Amniotic stem cell (primary cell): ENCODE results near the gene PPP1CA.
"Not testable (repeated sequence)": the region's sequence is repeated elsewhere in the genome, so short reads cannot be mapped to it uniquely, and the experiment has no call there.

Experiments
- DNase-seq: peaks from one replicate; lab custom pipeline; 2025; lab: John Stamatoyannopoulos, UW

The PPP1CA gene

DNA sequence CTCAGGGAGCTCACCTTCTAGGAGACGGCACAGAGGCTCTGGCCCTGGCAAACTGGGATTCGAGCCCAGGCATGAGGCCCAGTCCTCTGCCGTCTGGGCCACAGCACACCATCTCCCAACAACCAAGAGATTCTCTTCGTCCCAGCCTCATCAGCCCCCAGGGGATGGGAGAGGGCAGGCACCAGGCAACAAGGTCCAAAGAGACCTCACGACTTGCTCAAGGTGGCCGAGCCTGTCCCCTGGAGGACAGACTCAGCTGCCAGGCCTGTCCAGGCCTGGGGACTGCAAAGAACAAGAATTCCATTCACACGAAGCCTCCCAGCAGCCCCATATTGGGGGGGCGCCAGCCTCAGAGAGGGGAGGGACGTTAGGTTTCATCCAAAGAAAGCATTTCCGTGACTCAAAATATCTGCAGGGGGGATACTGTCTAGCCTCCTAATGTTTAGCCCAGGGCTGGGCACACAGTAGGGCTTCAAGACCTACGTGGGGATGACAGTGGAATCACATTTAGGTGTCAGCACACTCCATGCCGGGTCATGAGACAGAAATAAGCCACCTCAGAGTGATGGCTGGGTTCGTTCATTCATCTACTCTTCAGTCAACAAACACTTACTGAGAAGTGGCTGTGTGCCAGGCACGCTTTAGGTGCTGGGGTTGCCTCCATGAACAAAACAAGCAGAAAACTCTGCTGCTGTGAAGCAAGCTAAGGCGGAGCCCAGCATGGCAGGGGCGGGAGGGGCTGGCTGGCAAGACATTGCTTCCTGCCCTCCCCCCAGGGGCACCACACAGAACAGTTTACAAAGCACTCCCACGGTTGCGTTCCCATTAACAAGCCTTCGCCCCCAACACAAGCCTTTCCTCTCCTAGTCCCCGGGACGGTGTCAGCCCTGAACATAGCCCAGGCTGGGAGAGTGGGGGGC lies 15.0 kb upstream of the PPP1CA start:
- no peak for DNase-seq

DNA sequence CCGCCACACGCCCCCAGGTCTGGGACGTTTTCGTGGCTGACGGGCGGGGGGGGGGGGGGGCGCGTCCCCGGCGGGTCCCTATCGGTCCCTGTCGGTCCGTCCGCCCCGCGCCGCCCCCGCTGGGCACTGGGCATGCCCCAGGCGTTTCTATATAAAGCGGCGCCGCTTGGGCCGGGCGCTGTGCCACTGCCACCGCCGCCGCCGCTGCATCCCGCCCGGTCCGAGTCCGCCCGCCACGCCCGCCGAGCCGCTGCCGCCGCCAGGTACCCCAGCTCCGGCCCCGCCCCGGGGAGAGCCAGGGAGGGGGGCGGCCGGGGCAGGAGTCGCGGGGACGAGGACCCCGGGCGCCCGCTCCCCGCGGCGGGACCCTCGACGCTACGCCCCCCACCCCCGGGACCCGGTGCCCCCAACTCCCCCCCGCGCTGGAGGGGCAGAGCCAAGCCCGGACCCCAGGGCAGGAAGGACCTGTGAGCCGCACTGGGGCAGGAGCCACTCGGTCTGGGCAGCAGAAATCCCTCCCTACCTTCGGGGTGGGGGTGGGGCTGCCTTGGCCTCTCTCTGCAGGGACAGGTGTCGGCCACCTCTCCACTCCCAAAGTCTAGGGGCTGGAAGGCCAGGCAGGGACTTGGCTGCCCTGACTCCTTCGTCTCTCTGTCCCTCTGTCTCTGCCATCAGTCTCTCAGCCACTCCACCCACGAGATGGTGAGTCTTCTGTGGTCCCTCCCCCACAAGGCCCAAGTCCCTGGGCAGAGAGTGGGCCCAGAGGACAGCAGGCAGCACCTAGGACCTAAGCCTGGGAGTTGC lies 14.0 kb upstream of the PPP1CA start, which contains the start of gene CARNS1:
Gene CARNS1 (plus strand): TSS at position 178 of the 804 bp plus-strand sequence. CDS start 522 bp downstream, at position 700.
- DNase-seq = no peak

GRCh38 chr11:67413266-67413849 lies 11.7 kb upstream of the PPP1CA start:
- no peak for DNase-seq

DNA sequence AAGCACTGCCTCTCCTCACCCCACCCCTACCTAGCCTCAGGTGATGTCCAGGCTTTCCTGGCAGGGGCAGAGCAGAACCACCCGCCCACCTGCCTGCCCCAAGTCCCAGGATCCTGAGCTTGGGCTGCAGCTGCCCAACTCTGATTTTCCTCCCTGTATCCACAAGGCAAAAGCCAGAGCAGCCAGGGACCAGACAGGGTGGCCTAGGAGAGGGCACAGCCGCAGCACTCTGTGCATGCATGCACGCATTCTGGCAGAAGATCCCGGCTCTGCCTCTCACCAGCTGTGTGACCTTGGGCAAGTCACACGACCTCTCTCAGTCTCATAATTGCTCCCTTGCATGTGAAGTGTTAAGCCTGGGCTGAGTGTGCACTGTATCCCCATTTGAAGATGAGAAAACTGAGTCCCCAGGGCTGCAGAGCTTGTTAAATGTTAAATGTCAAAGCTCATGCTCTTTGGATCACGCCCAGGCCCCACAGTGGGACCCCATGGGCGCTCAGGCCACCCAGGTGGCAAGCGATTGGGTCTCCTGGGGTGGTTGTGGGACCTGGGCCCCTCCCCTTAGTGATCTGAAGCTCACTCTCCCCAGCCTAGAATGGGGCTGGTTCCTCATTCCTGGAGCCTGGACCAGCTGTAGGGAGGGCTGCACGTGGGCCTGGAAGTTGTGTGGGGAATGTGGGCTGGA lies 11.0 kb upstream of the PPP1CA start:
- DNase-seq = no peak

DNA sequence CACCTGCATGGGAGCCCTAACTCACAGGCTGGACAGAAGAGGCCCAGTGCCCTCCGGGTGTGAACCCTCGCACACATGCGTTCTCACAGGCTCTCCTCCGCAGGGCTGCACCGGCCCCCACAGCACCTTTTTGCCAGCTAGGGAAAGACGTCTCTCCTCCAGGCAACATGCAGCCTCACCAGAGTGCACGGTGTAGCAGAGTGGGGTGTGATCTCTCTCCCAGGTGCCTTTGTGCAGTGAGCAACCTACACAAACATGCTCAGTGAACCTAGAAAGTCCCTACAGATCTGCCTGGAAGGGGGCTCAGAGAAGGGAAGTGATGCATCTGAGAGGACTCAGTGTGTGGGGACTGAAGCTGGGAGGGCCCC lies 10.1 kb upstream of the PPP1CA start:
- DNase-seq = no peak

- DNase-seq = no peak
Observed at GRCh38 chr11:67410984-67411784, 9.5 kb upstream of the PPP1CA start.

GRCh38 chr11:67410369-67410831 lies 8.7 kb upstream of the PPP1CA start:
- DNase-seq = no peak

GRCh38 chr11:67409781-67410368 lies 8.2 kb upstream of the PPP1CA start:
- DNase-seq = no peak

DNA sequence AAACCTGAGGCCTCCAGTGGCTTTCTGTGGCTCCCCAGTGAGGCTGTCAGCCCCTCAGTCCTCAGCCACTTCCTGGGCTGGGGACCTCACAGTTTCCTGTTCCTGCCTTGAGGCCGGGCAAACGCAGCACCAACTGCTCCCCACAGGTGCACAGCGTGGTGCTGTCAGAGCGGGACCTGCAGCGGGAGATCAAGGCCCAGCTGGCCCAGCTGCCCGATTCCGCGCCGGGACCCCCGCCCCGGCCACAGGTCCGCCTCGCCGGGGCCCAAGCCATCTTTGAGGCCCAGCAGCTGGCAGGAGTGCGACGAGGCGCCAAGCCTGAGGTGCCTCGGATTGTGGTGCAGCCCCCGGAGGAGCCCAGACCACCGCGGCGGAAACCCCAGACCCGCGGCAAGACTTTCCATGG lies 7.6 kb upstream of the PPP1CA start:
- DNase-seq = no peak

DNA sequence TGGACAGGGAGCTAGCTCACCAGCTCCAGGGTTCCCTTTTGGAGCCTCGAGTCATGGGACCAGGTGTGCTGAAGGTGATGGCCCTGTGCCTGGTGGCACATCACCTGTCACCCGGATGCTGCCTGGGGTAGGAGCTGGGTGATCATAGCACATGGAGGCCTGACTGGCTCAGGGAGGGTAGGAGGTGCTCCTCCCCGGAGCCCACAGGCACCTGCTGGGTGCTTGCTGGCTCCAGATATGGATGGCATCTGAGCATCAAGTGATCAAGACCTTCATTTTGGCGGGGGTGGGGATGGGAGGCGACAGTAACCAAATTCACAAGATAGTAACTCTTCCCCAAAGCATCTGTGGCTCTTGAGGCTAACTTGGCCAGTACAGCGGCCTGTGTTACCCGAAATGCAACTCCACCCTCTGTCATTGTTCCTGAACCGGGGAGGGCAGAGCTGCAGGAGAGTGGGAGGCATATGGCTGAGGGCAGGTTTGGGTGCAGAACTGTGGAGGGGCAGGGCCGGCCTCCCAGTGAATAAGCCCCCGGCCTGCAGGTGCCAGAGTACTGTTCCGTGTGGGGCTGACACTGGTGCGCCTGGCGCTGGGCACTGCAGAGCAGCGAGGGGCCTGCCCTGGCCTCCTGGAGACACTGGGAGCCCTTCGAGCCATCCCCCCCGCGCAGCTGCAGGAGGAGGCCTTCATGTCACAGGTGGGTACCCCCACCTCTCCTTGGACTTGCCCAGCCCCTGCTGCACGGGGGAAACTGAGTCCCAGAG lies 7.0 kb upstream of the PPP1CA start:
- no peak for DNase-seq

GRCh38 chr11:67407688-67408163 lies 6.1 kb upstream of the PPP1CA start:
- no peak for DNase-seq

DNA sequence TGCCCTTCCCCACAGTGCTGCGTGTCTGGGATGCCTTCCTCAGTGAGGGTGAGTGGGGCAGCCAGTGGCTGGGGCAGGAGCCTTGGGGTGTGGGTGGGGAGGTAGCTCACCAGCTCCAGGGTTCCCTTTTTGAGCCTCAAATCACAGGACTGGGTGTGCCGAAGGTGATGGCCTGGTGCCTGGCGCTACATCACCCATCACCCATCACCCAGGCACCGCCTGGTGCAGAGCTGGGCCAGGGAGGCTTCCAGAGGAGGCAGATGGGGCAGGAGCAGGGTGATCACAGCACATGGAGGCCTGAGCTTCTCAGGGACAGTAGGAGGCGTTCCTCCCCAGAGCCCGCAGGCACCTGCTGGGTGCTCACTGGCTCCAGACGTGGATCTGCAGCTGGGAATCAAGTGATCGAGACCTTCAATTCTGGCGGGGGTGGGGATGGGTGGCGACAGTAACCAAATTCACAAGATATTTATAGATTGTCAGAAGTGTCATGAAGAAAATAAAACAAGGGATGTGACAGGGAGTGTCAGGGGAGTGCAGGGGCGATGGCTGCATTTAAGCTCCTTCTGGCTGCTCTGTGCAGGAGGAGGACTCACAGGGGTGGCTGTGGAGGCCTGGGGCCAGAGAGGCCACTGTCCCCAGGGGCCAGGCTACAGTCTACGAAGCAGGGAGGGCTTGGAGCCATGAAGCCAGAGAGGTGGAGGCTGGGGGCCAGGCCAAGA lies 5.5 kb upstream of the PPP1CA start:
- no peak for DNase-seq

- DNase-seq = no peak
Observed at GRCh38 chr11:67406420-67406968, 4.8 kb upstream of the PPP1CA start.

DNA sequence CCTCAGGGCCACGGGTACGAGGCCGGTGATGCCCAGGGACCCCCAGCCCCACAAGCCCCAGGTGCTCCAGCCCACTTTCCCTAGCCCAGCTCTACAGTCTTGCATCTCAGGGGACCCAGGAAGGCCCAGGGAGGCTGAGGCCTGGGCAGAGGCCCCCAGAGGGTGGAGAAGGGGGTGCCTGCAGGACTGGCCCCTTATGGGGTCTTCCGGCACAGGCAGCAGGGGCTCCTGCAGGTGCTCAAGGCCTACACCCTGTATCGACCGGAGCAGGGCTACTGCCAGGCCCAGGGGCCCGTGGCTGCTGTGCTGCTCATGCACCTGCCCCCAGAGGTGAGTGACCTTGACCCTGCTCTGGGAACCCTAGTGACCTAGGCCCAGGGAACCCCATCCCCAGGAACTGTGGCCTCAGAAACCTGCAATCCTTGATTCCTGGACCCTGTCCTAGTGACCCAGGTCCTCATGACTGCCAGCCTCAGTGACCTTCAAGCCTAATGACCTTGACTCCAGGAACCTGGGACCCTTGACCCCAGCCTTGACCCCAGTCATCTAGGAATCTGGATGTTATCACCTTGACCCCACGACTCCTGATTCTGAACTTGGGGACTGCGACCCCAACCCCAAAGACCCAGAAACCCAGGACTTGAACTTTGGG lies 4.2 kb upstream of the PPP1CA start:
- DNase-seq = no peak

DNA sequence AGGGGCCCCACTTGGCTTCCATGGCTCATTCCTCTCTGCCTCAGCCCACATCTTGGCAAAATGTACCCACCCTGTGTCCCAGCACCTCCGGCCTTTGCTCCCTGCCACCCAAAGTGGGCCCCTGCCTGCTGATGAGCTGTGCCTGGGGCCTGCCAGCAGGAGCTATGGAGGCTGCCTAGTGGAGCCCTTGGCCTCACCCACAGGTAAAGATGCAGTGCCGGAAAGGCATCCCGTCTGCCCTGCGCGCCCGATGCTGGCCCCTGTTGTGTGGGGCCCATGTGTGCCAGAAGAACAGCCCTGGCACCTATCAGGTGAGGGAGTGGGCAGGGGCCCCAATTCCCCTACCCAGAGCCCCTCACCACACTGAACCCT lies 3.5 kb upstream of the PPP1CA start:
- DNase-seq = no peak

- no peak for DNase-seq
Observed at GRCh38 chr11:67404515-67405195, 3.0 kb upstream of the PPP1CA start.

- not testable (repeated sequence) for DNase-seq
Observed at GRCh38 chr11:67403085-67403484, 1.4 kb upstream of the PPP1CA start.
